GM12872 (cell line): ENCODE measurements around the gene SH3GL3.

ENCODE experiments used
- TF ChIP-seq, protein P1 (sequence below): IDR thresholded peaks from 3 replicates; pipeline ENCODE4 v1.5.1; 2011; ENCODE audit warnings: low read depth, mild to moderate bottlenecking, low read length, moderate library complexity; ENCODE audit not compliant: insufficient read depth

The SH3GL3 gene

DNA sequence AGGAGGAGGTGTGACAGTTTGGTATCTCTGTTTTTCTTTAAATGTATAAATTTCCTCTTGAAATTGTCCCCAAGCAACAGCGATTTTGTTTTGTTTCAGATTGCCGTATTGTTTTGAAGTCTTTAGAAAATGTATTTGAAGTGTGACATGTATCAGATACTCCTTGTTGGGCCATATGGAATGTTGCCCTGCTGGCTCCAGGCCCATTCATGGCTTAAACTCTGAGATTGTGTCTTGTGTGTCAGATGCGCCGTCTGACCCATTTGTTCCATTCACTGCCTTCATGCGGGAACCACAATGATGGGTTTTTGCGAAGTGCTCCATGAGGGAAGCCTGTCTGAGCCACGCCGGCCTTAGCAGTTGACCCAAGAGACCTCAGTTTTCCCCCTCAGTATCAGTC lies 131.6 kb downstream of the SH3GL3 start:
- TF ChIP-seq, protein P1, sequence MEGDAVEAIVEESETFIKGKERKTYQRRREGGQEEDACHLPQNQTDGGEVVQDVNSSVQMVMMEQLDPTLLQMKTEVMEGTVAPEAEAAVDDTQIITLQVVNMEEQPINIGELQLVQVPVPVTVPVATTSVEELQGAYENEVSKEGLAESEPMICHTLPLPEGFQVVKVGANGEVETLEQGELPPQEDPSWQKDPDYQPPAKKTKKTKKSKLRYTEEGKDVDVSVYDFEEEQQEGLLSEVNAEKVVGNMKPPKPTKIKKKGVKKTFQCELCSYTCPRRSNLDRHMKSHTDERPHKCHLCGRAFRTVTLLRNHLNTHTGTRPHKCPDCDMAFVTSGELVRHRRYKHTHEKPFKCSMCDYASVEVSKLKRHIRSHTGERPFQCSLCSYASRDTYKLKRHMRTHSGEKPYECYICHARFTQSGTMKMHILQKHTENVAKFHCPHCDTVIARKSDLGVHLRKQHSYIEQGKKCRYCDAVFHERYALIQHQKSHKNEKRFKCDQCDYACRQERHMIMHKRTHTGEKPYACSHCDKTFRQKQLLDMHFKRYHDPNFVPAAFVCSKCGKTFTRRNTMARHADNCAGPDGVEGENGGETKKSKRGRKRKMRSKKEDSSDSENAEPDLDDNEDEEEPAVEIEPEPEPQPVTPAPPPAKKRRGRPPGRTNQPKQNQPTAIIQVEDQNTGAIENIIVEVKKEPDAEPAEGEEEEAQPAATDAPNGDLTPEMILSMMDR, result no peak

DNA sequence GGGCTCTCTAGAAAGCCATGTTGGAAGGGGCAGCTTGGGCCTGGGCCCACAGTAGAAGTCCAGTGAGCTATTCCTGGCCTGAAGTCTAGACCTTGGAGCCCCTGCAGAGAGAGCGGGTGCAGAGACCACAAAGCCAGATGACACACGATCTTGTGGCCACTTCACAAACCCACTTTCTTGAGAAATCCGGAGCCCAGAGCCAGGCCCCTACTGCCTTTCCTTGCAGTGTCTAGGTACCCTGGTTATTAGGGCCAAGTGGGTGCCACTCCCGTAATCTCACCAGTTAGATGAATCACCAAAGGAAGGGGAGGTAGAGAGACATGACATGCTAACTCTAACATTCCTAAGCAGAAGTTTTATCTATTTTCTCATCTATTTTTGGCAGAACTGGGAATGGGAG lies 134.2 kb downstream of the SH3GL3 start:
- TF ChIP-seq, protein P1, result no peak

DNA sequence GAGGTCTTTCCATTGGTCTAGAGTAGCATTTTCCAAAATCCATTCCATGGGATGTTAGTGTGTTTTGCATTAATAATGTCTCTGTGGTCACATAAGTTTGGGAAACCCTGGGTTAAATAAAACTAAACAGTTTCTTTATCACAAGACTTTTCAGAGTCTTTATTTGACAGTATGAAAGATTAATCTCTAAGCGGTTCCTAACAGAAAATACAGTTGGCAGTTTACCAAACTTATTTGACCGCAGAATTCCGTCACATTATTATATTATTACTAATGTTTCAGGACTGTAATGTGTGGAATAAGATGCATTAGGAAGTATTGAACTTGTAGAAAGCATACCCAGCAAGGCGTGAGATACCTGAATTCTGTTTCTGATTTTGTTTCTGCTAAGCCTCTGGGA lies 135.2 kb downstream of the SH3GL3 start:
- TF ChIP-seq, protein P1, result no peak

DNA sequence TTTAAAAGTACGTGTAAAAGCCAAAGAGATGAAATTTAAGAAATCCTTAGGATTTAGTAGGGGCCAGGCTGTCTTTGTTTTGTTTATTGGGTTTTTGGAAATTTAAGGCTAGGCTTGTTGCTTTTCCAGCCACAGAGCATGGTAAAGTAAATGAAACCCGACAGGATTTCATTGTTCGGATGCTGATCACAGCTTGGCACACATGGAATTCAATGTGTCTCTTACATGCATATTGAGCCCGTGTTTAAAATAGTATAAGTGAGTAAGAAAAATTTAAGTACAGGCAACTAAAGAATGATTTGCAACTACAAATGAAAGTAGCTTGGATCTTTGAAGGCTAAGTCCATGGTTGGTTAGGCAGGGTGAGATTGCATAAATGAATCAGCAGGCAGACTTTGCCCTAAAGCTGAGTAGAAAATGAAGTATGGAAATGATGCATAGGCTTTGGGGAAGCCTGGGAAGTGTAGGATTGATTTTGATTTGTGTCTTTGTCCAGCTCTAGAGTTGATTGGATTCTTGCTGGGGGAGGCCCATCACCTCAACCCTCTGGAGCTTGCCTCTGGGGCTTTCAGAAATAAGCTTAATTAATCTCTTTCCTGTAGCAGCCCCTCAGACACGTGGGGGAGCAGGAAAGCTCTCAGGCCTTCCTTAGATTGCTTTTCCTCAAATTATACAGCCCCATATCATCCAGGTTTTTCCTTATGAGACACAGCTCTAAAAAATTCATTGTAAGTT lies 138.6 kb downstream of the SH3GL3 start:
- TF ChIP-seq, protein P1, result no peak

DNA sequence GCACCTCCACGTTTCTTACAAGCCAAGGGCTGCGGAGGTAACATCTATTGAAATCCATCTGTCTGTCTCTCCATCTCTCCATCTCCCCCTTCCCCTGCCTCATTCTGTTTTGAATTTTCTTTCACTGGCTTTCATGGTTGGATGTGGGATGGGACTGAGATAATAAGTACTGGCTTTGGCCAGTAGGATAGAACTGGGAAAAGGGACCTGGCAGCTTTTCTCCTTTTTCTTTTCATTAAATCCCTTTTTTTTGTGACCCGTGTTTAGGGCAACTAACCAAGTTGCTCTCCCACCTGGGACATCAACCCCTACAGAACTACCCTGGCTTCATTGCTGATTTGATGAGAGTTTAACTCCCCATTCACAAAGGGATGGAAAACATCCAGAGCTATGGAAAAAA lies 139.9 kb downstream of the SH3GL3 start:
- TF ChIP-seq, protein P1, result no peak

DNA sequence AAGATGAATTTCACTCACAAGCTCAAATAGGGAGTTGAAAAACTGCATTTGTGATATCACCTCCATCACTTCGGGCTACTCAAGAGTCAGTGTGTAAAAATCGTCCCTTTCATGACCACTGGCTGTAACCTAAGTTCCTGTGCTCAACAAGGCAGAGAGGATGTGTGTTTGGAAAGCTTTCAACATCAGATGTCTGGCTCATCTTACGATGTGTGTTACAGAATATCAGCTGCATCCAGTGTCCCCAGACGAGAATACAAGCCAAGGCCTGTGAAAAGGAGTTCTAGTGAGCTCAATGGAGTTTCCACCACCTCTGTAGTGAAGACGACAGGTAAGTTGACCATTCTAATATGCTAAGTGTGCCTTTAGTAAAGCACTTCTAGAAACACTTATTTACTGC lies 141.3 kb downstream of the SH3GL3 start:
- TF ChIP-seq, protein P1, result no peak

DNA sequence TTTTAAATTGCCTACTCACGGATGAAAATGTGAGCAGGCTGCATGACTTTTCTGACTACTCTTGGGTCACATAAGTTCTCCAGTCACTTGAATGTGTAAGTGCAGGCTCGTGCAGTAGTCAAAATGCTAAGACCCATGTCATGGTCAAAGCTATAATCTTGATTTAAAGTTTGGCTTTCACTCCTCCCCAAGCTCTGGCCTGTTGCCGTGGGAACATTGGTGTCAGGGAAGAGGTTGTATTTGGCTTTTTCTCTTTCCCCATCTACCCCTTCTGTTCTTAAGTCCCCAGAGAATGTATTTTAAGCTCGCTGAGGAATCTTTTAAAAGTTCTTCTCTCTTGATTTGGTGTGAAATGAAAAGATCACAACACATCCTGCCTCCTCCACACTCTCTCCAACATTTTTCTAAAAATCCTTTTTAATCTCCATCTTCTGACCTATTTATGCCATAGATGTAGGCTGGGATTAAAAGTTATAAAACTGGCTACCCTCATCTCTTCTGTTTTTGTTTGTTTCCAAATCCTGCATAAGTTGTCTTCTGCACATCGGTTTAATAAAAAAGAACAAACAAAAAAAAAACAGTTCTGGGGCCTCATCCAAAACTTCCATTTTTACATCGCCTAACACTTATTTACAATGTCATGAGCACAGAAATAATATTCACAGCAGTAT lies 145.4 kb downstream of the SH3GL3 start:
- TF ChIP-seq, protein P1, result no peak
